ENCODE data around the gene SAP30BP.
"Not testable (repeated sequence)": the region's sequence is repeated elsewhere in the genome, so short reads cannot be mapped to it uniquely, and the experiment has no call there.

Gene SAP30BP

DNA sequence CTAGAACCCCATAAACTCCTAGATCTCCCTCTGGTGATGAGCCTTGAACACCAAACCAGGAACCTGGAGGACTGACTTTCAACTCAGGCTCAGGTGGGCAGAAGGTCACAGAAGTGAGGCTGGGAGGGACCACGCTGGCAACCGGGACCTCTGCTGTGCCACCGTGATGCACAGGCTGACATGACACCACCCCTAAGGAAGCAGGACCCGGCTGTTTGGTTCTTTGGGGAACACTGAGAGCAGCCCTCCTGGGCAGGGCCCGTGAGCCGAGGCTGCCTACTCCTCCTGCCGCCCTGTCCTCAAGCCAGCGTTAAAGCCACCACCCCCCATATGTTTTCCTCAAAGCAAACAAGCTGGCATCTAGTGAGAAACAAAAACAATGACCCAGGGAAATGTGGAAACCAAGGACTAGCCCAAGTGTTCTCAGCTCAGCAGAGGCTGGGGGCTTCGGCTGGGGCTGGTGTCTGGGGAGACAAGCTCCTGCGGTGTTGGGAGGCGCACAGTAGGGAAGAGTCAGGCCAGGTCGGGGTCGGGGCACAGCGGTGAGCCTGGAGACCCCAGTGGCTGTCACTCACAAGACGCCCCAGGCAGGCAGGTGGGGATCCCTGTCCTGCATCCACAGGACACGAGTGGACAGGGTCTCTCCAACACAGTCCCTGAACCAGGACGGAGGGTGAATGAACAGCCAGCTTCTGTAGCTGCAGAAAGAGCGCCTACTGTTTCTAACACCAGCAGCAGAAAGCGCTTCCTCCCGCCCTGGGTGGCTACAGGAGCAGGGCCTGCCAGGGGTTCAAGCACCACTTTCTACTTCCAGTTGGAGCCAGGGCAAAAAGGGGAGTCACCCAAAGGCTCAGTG, 32.2 kb upstream of the SAP30BP start:
- DNase-seq = no peak

DNA sequence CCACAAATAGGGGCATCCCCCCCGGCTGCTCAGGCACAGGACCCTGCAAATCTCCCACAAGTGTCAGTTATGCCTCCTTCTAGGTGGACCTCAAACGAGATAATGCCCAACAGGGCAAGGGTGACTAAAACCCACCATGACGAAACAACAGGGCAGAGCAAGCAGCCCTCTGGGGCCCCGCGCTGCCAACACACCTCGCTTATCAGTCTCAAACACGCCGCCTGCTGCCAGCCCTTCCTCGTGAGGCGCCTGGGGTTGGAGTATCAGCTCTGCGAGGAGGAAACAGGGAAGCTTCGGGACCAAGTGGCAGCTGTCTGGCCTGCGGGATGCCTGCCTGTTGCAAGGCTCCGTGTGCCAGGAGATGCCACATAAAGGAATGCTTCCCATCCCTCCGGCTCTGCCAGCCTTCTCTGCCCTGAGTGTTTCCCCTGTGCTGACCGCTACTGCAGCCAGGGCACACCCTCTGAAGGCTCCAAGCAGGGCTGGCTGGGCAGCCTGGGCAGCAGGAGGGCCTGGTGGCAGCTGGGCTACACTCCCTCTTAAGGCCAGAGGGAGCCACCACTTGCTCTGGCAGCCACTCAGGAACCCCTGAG, 31.4 kb upstream of the SAP30BP start:
- DNase-seq = no peak

DNA sequence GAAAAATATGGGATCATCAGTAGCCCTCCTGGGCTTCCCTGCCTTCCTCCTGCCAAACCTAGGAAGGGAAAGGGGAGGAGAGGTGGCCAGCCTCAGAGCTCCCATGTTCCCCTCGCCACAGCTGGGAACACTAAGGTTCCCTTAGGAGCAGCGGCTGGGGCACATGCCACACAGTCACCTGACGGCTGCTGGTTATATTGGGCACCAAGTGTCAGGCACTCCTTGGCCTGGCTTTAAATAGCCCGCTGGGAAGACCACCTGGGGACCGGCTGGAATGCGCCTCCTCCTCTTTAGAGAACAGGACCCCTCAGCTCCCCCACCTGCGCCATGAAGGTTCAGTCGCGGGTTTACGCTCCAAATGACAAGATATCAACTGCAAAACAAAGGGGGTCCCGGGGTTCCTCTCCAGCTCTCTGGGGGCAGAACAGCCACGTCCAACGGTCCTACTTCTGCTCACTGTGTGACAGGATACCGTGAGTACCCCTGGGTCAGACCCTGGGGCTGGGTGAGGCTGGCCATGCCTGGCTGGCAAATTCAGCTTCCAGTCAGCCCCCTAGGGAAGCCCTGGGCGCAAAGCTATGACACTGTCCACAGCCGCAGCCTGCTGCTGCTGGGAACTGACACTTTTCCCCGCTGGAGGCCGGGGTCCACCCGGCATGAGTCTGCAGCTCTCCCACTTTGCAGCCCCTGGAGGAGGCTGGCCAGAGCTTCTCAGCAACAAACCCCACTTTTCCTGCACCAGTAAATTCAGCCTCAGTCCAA, 30.6 kb upstream of the SAP30BP start:
- DNase-seq = no peak

DNA sequence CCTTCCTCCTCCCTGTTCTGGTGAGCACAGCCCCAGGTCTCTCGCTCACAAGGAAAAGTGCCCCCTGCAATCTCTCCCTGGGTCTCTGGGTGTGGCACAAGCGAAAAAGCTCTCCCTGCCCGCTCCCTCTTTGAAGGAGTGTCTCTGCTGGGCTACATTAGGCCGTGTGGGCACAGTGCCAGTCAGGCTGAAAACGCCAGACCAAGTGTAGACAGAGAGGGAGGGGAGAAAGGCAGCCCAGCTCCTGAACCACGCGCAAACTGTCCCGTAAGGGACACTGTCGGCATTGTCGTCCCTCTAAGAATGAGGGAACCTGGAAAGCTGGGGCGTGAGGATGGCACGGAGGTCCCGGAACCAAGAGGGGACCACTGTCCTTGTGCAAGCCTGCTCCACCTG, 30.0 kb upstream of the SAP30BP start:
- no peak for DNase-seq

DNA sequence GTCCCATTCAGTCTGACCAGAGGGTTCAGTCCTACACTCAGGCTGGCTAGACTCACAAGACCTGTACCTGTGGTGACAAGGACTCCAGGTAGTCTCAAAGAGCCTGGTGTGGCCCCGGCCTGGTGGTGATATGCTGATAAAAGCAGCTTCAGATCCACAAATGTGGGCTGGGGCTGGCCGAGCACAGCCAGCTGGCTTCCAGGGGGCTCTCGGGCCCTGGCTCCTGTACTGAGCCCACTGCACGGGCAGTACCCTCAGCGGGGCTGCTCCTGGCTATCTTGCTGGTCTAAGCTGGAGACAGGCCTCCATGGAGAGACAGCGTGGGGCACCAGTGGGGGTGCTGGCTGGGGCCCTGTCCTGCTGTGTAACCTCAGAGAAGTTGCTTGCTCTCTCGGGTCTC, 29.6 kb upstream of the SAP30BP start:
- no peak for DNase-seq

DNA sequence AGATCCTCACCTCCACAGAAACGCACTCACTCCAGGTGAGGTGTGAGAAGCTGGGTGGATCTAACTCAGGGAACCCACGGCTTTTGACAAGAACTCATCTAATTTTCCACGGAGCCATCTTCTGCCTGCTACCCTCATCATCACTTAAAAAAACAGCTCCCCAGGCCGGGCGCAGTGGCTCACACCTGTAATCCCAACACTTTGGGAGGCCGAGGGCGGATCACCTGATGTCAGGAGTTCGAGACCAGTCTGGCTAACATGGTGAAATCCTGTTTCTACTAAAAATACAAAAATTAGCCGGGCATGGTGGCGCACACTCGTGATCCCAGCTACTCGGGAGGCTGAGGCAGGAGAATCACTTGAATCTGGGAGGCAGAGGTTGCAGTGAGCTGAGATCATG, 29.1 kb upstream of the SAP30BP start:
- DNase-seq = not testable (repeated sequence)

DNA sequence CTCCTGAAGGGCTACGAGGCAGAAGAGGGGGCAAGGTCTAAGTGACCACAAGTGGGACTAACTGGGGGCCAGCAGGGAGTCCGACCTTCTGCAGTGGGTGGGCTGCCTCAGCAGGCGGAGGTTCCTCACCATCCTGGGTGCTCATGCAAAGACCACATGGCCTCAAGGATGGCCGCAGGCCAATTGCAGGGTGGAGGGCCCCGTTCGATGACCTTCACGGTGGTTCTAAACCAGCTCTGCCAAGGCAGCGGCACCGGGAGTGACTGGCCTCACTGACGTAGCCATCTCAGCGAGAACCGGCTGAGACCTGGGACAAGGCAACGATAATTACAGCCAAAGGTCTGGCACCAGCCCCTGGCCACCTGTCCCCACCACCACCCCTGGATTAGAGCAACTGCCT, 28.2 kb upstream of the SAP30BP start:
- DNase-seq = no peak

DNA sequence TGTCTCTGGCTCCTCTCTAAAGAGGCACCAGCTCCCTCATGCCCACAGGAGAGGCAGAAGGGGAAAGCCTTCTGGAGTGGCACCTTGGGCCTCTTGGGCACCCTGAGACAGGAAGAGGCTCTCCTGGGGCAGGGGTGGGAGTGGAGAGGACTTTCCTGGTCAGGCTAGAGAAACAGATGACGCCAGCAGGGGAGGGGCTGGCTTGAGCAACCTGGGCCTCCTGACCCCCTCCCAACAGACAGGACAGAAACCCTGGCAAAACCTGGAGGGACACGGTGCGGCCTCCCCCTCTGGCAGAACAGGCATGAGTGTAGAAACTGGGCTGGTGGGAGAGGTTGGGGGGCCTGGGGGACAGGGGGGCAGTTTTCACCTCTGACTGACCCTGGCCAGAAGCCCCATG, 27.8 kb upstream of the SAP30BP start:
- no peak for DNase-seq

DNA sequence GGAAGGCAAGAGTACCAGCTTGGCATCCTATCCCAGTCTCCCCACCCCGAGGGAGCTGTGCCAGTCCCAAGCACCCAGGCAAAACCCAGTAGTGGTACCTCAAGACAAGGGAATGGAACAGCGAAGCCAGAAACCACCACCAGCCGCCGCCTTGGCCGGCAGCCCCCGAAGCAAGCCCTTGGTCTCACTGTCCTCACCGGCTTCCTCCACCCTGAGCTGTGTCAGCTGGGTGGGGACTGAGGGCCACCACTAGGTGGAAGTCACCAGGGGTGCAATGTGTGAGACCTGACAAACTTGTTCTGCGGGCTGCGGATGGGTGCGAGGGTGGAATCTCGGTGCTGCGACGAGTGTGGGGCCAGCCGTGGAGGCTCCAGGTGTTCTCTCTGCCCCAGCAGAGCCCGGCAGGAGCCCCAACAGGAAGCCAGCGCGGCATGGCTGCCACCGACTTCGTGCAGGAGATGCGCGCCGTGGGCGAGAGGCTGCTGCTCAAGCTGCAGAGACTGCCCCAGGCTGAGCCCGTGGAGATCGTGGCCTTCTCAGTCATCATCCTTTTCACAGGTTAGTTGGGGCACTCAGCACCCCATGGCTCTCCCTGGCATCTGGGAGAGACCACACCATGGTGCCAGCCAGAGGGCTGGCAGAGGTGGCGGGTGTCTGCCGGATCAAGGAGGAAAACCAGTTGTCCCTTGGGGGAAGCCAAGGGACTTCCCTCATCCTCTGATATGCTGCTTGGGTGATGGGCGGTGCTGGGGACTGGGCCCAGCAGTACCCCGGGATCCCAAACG, 27.2 kb upstream of the SAP30BP start:
- DNase-seq = no peak

DNA sequence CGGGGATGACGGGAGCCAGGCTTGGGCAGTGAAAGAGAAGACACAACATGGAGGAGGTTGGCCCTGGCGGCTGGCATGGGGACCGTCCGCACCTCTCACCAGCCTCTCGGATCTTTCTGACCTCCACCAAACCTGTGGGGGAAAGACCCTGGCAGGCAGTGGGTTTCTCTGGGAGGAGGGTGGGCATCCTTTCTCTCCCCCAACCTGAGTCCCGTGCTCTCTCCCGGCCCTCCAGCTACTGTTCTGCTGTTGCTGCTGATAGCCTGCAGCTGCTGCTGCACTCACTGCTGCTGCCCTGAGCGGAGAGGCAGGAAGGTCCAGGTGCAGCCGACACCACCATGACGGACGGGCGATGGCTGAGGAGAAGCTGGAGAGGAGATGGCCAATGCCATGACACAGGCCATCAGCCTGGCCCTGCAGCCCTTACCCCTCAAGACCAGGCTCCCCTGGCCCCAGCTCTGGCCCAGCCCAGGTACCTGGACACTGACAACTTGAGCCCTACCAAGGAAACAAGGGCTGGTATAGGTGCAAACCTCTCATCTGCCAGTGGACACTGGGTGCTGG, 26.5 kb upstream of the SAP30BP start:
- no peak for DNase-seq

DNA sequence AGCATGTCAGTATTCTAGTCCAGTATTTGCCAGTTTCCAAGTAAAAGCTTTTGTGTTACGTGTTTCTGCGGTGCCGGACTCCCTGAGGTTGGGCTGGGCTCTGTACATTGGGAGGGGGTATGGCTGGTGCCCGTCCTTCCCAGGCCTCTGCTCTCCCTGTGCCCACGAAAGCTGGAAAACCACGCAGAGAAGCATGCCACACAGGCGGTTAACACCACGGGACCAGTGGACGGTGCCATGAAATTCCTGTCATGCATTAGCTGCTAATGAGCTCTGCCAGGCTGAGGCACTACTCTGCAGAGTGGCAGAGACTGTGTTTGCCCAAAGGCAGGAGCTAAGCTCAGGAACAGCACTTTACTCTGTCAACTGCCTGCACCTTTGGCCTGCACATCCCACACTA, 25.8 kb upstream of the SAP30BP start:
- no peak for DNase-seq

DNA sequence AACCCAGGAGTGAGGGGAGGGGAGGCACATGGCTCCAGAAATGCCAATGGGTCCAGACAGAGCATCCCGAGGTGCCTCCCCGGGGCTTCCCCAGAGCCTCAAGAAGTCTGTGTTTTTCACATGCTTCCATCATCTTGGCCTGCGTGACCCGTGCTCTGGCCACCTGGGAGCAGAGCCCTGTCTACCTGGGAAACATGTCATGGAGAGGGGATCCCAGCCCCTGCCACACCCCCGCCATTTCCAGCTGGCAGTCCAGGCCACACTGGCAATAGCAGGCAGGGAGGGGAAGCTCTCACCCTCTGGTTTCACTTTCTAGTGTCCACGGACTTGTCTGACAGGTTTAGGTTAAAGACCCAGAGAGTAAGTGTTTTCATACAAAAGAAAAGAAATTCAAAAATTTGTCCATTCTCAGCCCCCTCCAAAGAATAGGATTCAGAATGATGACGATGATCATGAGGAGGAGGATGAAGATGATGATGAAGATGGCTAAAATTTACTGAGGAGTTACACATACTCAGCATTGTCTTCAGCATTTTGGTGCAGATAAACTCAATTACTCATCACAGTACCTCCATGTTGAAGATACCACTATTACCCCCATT, 24.9 kb upstream of the SAP30BP start:
- no peak for DNase-seq

DNA sequence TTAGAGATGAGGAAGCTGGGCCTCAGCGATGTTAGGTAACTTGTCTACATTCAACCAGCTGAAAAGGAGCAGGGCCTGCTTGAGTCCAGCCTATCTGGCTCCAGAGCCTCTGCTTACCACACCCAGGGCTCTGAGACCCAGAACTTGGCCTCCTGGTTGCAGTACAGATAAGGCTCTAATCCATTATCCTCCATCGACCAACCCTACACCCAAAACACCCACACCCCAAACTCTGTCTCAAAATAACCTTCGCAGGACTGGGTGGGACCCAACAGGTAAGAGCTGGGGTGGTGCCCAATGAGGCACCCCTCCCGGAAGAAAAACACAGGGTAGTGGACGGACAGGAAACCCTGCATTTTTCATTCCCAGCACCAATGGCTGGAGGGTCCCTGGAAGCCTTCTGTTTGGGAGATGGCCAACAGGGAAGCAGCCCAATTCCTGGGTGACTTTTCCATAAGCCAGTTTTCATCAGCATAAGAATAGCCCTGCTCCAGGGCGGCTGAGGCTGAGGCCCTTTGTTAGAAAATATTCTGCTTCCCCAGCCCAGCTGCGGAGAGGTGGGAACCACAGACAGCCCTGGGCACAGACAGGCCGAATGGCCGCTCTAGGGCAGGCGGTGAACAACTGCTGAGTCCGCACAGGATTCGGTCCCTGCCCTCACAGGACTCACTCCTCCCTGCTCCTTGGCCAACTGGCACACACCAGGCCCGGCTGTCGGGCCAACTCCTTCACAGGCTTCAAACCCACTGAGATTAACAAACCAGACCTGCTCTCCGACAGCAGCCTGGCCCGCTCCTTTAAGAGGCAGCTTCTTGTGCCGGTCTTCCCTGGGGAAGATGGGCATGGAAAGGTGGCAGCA, 24.1 kb upstream of the SAP30BP start:
- no peak for DNase-seq

DNA sequence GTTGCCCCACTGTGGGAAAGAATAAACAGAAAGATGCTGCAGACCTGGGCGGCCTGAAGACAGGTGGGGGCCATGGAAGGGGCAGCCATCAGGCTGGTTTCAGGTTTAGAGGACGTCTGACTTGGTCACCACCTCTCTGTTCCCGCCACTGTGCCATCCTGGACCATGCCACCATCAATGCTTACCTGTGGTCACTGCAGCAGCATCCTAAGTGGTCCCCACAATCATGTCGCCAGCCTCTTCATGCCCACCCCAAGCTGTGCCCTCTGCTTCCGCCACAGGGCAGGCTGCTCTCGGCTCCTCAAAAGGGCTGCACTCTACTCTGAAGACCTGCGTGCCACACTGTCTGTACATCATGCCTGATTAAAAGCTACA, 23.5 kb upstream of the SAP30BP start:
- no peak for DNase-seq

DNA sequence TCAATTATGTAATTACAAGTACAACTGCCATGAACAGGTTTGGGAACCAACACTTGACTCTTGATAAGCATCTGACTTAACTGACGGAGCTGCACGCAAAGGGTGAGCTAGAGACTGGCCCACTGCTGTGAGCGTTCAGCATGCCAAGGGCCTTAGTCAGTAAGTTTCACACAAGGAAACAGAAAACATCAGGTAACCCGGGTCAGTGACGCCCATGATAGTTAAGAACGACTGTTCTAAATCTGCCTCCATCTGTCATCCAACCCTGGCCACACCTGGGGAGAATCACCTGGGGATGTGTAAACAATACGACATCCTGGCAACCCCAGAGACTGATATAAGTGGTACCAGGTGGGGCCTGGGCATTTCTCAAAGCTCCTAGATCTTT, 21.6 kb upstream of the SAP30BP start:
- DNase-seq = no peak

DNA sequence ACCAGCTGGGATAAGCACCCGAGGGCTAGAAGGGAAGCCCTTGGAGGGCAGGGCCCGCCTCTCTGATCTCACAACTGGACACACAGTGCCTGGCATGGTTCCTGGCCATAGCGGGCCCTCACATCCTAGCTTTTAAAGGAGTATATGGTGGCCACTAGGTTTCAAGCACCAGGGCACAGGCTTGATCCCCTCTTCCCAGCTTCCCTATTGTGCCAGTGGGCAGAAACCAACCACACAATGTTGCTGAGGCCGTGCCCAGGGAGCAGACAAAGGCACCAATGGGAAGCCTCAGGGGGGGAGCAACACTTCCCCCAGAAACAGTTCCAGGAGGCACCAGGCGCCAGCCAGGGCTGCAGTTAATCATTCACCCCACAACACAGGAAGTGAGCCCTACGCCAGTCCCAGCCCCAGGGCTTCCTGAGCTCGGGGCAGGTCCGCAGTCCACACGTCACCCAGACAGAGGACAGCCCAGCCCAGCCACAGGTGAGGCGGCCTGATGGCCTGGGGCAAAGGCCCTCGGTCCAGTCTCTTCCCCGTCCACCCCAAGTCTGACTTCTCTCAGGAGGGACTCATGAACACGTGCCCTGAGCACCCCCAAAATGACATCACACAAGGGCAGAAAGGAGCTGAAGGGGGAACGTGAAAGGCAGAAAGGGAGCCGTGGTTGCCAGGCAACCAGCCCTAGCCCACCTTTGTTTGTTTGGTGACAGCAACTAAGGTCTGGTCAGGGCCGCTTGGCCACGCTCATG, 21.1 kb upstream of the SAP30BP start:
- no peak for DNase-seq

DNA sequence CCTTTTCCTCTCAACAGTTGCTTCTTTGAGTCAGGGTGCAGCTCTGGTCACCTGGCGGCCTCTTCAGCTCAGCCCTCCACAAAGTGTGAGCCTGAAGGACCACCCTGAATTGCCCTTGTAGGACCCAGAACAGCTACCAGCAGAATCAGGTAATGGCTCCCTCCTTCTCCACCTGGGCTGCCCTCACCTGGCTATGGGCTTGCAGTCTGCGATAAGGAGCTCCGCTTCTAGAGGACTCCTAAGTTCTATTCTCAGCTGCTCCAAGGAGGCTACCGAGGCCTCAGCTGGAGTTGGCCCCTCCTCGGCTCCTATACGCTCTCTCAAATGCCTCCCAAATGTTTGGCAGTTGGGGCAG, 20.5 kb upstream of the SAP30BP start:
- no peak for DNase-seq

DNA sequence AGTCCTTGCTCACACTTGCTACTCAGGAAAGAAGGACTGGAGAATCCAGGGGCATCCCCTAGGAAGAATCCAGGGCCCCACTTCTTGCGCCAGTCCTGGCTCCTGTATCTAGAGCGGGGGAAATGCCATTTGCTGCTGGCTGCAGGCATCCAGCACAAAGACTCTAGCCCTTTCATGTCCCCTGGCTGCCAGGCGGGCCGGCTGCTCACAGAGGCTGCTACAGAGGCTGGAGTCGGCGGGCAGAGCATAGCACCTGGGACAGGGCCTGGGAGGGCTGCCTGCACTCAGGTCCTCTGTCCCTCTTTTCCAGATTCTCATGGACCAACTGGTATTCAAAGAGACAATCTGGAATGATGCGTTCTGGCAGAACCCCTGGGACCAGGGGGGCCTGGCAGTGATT, 20.1 kb upstream of the SAP30BP start:
- no peak for DNase-seq

DNA sequence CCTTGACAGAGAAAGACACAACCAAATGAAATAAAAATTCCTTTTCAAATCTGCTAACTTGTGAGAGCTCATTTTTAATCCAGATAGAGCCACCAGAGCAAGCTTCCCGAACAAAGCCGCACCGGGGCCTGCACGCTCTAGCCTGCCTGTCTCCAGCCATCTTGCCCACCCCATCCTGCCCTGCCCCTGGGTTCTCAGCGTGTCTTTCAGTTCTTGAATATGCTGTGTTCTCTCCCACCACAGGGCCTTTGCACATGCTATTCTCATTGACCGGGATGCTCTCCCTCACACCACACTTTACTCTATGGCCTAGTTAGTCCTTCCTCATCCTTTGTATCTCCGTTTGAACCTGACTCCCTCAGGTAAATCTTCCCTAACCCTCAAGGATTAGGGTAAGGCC, 19.2 kb upstream of the SAP30BP start:
- DNase-seq = no peak

DNA sequence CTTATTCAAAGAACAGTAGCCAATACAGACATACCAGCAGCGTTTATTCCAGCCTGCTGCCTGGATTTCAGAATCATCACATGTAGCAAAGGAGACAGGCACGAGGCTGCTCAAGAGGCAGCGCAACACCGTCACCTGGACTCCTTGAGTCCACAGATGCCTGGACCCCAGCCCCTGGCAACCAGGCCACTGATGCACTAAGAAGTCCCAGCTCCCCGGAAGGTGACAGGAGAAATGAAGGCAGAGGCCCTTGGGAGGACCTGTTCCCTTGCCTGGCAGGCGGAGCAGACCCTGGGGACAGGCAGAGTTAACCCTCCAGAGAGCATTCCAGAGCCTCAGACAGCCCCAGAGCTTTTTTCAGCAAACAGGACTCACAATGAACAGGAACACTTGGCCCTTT, 17.5 kb upstream of the SAP30BP start:
- no peak for DNase-seq

DNA sequence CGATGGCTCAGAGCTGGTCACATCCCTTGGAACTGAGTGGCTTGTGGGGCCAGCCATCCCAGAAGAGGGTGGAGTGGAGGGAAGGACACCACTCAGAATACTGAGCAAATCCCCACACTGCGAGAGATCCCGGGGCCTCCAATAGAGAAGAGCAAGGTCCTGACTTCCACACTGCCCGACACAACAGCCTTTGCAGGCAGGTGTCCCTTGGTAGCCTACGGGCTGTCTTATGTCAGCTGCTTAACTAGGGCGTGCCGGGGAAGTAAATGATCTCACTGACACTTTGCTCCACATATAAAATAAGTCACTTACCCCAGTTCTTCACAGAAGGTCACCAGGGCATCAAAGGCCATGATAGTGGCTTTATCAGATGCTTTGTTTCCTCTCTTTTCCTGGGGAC, 16.3 kb upstream of the SAP30BP start:
- DNase-seq = no peak
